PC-3 (cell line): ENCODE results near the gene LEKR1. TPM values are rescaled to one million over a fixed set of nuclear protein-coding genes. Genes with fewer than 3 reads are reported as not detected.
"Not testable (repeated sequence)": the region's sequence is repeated elsewhere in the genome, so short reads cannot be mapped to it uniquely, and the experiment has no call there.

ENCODE experiments used
- ATAC-seq: fragments of 200-7000 bp; cut with Tn5 transposase; 2 replicates; pipeline ENCODE4 v1.9.1; 2020; ENCODE audit warnings: mild to moderate bottlenecking, moderate library complexity
- BruUV-seq: library from RNA; stranded (reverse); fragments of 400-500 nt; replicated peaks from 2 replicates; lab custom pipeline; 2021; lab: Mats Ljungman, UMichigan
- CTCF ChIA-PET: fragments of 300-600 bp; sonication (Branson Sonifier 250); formaldehyde crosslinking; loops from one replicate; lab custom pipeline; 2022; ENCODE audit warnings: antibody characterized with exemption; lab: Charles Lee
- POLR2A ChIA-PET: fragments of 300-600 bp; sonication (Branson Sonifier 250); formaldehyde crosslinking; loops from one replicate; lab custom pipeline; 2022; ENCODE audit warnings: antibody characterized with exemption; ENCODE audit not compliant: unreplicated experiment; lab: Charles Lee
- DNase-seq: peaks from one replicate; pipeline ENCODE4 v3.0.0-alpha.2; 2015
- H2AFZ ChIP-seq: fragments of 300-600 bp; sonication (generic); 2 replicates; pipeline ENCODE4 v1.6.0; 2016; ENCODE audit warnings: antibody characterized with exemption, low read length
- H3F3A ChIP-seq: fragments of 300-600 bp; sonication (generic); one replicate; pipeline ENCODE4 v1.6.0; 2017; ENCODE audit warnings: antibody characterized with exemption, low read length, control low read depth, mild to moderate bottlenecking; ENCODE audit not compliant: unreplicated experiment
- H3K27ac ChIP-seq: fragments of 300-600 bp; sonication (generic); 2 replicates; pipeline ENCODE4 v1.5.1; 2016; ENCODE audit warnings: mild to moderate bottlenecking, low read length
- H3K27me3 ChIP-seq: fragments of 300-600 bp; sonication (generic); 2 replicates; pipeline ENCODE4 v1.6.1; 2016; ENCODE audit warnings: low read length, mixed read lengths
- H3K36me3 ChIP-seq: fragments of 300-600 bp; sonication (generic); 2 replicates; pipeline ENCODE4 v1.6.1; 2016; ENCODE audit warnings: low read depth, mixed run types, low read length, mixed read lengths
- H3K4me1 ChIP-seq: fragments of 300-600 bp; sonication (generic); 2 replicates; pipeline ENCODE4 v1.5.1; 2016; ENCODE audit warnings: low read length; ENCODE audit not compliant: insufficient read depth
- H3K4me2 ChIP-seq: fragments of 300-600 bp; sonication (generic); 2 replicates; pipeline ENCODE4 v1.6.0; 2016; ENCODE audit warnings: low read length
- H3K4me3 ChIP-seq: fragments of 300-600 bp; sonication (generic); 2 replicates; pipeline ENCODE4 v1.5.1; 2016; ENCODE audit warnings: mild to moderate bottlenecking, low read length, mixed read lengths
- H3K79me2 ChIP-seq: fragments of 300-600 bp; sonication (generic); 2 replicates; pipeline ENCODE4 v1.6.1; 2017; ENCODE audit warnings: low read length, mixed read lengths
- H3K9ac ChIP-seq: fragments of 300-600 bp; sonication (generic); 2 replicates; pipeline ENCODE4 v1.6.0; 2016; ENCODE audit warnings: mild to moderate bottlenecking, low read length
- H3K9me2 ChIP-seq: fragments of 300-600 bp; sonication (generic); replicated peaks from 2 replicates; pipeline ENCODE4 v1.6.1; 2016; ENCODE audit warnings: mixed run types, low read length, mixed read lengths
- H3K9me3 ChIP-seq: fragments of 300-600 bp; sonication (generic); 2 replicates; pipeline ENCODE4 v1.6.1; 2016; ENCODE audit warnings: low read length, mixed read lengths
- H4K20me1 ChIP-seq: fragments of 300-600 bp; sonication (generic); 2 replicates; pipeline ENCODE4 v1.6.1; 2016; ENCODE audit warnings: low read length, mixed read lengths
- CTCF ChIP-seq: fragments of 300-600 bp; sonication (generic); conservative IDR thresholded peaks from 2 replicates; pipeline ENCODE4 v1.5.1; 2017; ENCODE audit warnings: antibody characterized with exemption, low read depth, mild to moderate bottlenecking, low read length
- EZH2 ChIP-seq: fragments of 300-600 bp; sonication (generic); IDR thresholded peaks from one replicate; pipeline ENCODE4 v1.6.1; 2017; ENCODE audit warnings: antibody characterized with exemption, mild to moderate bottlenecking, low read length; ENCODE audit not compliant: unreplicated experiment
- EZH2phosphoT487 ChIP-seq: fragments of 300-600 bp; sonication (generic); IDR thresholded peaks from 2 replicates; pipeline ENCODE4 v1.6.1; 2018; ENCODE audit warnings: mild to moderate bottlenecking, antibody characterized with exemption, low read length, borderline replicate concordance
- intact Hi-C: fragments of 100-400 bp; cut with micrococcal nuclease; formaldehyde crosslinking; loops from 2 replicates; pipeline ENCODE4 v1.9.0; 2023
- total RNA-seq: library from RNA; depleted of rRNA; stranded (reverse); fragments of >200 nt; gene quantifications from 2 replicates; pipeline ENCODE4 v1.2.3, GENCODE V29; 2014

LEKR1 gene
- total RNA-seq, 1 experiment from 2014 or later = 0.15 TPM

- BruUV-seq, H3F3A ChIP-seq, H3K4me3 ChIP-seq, DNase-seq, H3K9me3 ChIP-seq, H3K36me3 ChIP-seq, H3K9me2 ChIP-seq, H3K79me2 ChIP-seq, CTCF ChIA-PET, H3K9ac ChIP-seq, H4K20me1 ChIP-seq, ATAC-seq, H2AFZ ChIP-seq, H3K27me3 ChIP-seq, H3K4me2 ChIP-seq, POLR2A ChIA-PET, H3K27ac ChIP-seq: not testable (repeated sequence)
- H3K4me1 ChIP-seq = peaks cover 11% of the 10 kb centered on the region
- intact Hi-C loops = loop anchor here (10.0 kb wide), 1 partner anchor 223 kb away; the partner anchor contains the start of gene TIPARP
Observed at GRCh38 chr3:156897851-156898250, 71.7 kb downstream of the LEKR1 start.

GRCh38 chr3:156898296-156898880 lies 72.2 kb downstream of the LEKR1 start:
- no peak overlapping the region for H2AFZ ChIP-seq

GRCh38 chr3:156899951-156900350 lies 73.8 kb downstream of the LEKR1 start:
- Histone ChIP-seq H3K4me2 (no peak overlapping the region), H4K20me1 (no peaks in the 10 kb centered on the region), H3K4me1 (no peaks in the 10 kb centered on the region), H2AFZ (no peak overlapping the region), H3K27me3 (no peaks in the 10 kb centered on the region), H3K79me2 (no peaks in the 10 kb centered on the region), H3K36me3 (no peaks in the 10 kb centered on the region), H3K4me3 (no peak overlapping the region), H3F3A (no peaks in the 10 kb centered on the region), H3K27ac (no peak overlapping the region), H3K9me2 (no peaks in the 10 kb centered on the region), H3K9me3 (no peaks in the 10 kb centered on the region), H3K9ac (no peak overlapping the region)
- CTCF ChIA-PET = no interaction called here
- no peak for DNase-seq
- POLR2A ChIA-PET = interaction anchor here (0.7 kb wide), 1 partner anchor 119 kb away, joined by 3 read pairs; no protein-coding TSS in a partner anchor
- TF ChIP-seq EZH2phosphoT487 = no peak
- no peak for TF ChIP-seq EZH2
- no peak for TF ChIP-seq CTCF
- intact Hi-C loops = loop anchor here (10.0 kb wide), 1 partner anchor 225 kb away; the partner anchor contains the start of gene TIPARP
- BruUV-seq = no TSS peak
- no peak for ATAC-seq

More at GRCh38 chr3:156898296-156898880, 72.2 kb downstream of the LEKR1 start:
- ATAC-seq (no peak), DNase-seq (no peak)
- Histone ChIP-seq H4K20me1 (no peaks in the 10 kb centered on the region), H3K9me2 (no peaks in the 10 kb centered on the region), H3K9ac (no peak overlapping the region), H3K4me3 (no peak overlapping the region), H3K36me3 (no peaks in the 10 kb centered on the region), H3K4me2 (no peak overlapping the region), H3F3A (no peaks in the 10 kb centered on the region), H3K9me3 (no peaks in the 10 kb centered on the region), H3K79me2 (no peaks in the 10 kb centered on the region), H3K27ac (no peak overlapping the region), H3K4me1 (peaks cover 5% of the 10 kb centered on the region), H3K27me3 (no peaks in the 10 kb centered on the region)
- TF ChIP-seq EZH2phosphoT487 = no peak
- intact Hi-C loops = loop anchor here (10.0 kb wide), 1 partner anchor 224 kb away; the partner anchor contains the start of gene TIPARP
- POLR2A ChIA-PET = no interaction called here
- BruUV-seq = no TSS peak
- CTCF ChIA-PET = no interaction called here
